ENCODE data around the gene DAZAP1.
A peak's percentile ranks its signal among the peaks of the same experiment; 100 is the strongest.

Gene DAZAP1

GRCh38 chr19:1457892-1458291, 50.5 kb downstream of the DAZAP1 start:
- DNase-seq (ENCODE audit: low spot score) = no peak

GRCh38 chr19:1459479-1459878, 52.1 kb downstream of the DAZAP1 start:
- no peak for DNase-seq (ENCODE audit: low spot score)

GRCh38 chr19:1460033-1460995, 52.9 kb downstream of the DAZAP1 start:
- no peak for DNase-seq (ENCODE audit: low spot score)

GRCh38 chr19:1461862-1462261, 54.5 kb downstream of the DAZAP1 start:
- DNase-seq (ENCODE audit: low spot score) = no peak

- DNase-seq (ENCODE audit: low spot score) = no peak
These were observed 58.0 kb downstream of the DAZAP1 start for GRCh38 chr19:1465191-1466016.

- no peak for DNase-seq (ENCODE audit: low spot score)
These were observed 58.7 kb downstream of the DAZAP1 start for GRCh38 chr19:1466018-1466460.

- DNase-seq (ENCODE audit: low spot score) = no peak
These were observed 59.3 kb downstream of the DAZAP1 start for GRCh38 chr19:1466461-1467214.

GRCh38 chr19:1467215-1467489, 59.8 kb downstream of the DAZAP1 start:
- no peak for DNase-seq (ENCODE audit: low spot score)

- no peak for DNase-seq (ENCODE audit: low spot score)
These were observed 60.3 kb downstream of the DAZAP1 start for GRCh38 chr19:1467490-1468273.

GRCh38 chr19:1468274-1468820, 61.0 kb downstream of the DAZAP1 start:
- no peak for DNase-seq (ENCODE audit: low spot score)

GRCh38 chr19:1468821-1469254, 61.5 kb downstream of the DAZAP1 start:
- DNase-seq (ENCODE audit: low spot score) = no peak

- no peak for DNase-seq (ENCODE audit: low spot score)
These were observed 62.1 kb downstream of the DAZAP1 start for GRCh38 chr19:1469255-1470054.

- no peak for DNase-seq (ENCODE audit: low spot score)
These were observed 62.6 kb downstream of the DAZAP1 start for GRCh38 chr19:1470055-1470304.

GRCh38 chr19:1470305-1471009, 63.1 kb downstream of the DAZAP1 start:
- DNase-seq (ENCODE audit: low spot score) = peak; percentile 80

- peak; percentile 43 for DNase-seq (ENCODE audit: low spot score)
These were observed 63.7 kb downstream of the DAZAP1 start for GRCh38 chr19:1471010-1471514.

- peak; percentile 50 for DNase-seq (ENCODE audit: low spot score)
These were observed 64.3 kb downstream of the DAZAP1 start for GRCh38 chr19:1471515-1472160.

GRCh38 chr19:1472231-1473084, 65.1 kb downstream of the DAZAP1 start:
- no peak for DNase-seq (ENCODE audit: low spot score)
